Suprapubic skin (tissue), 4 donors: ENCODE results near the gene ZBTB14. TPM values are rescaled to one million over a fixed set of nuclear protein-coding genes. Genes with fewer than 3 reads are reported as not detected.
A peak's percentile ranks its signal among the peaks of the same experiment; 100 is the strongest.

ENCODE experiments used
- DNase-seq, 2 donors: peaks; one replicate each; pipeline ENCODE4 v3.0.0-alpha.2; 2019; ENCODE audit warnings: low spot score in 2 of 2
- H3K27ac ChIP-seq: fragments of 200-600 bp; sonication (generic); one replicate; pipeline ENCODE4 v1.5.1; 2019
- H3K27me3 ChIP-seq: fragments of 200-600 bp; sonication (generic); one replicate; pipeline ENCODE4 v1.5.1; 2019
- H3K36me3 ChIP-seq: fragments of 200-600 bp; sonication (generic); one replicate; pipeline ENCODE4 v1.5.1; 2019
- H3K4me1 ChIP-seq: fragments of 200-600 bp; sonication (generic); one replicate; pipeline ENCODE4 v1.5.1; 2019
- H3K4me3 ChIP-seq: fragments of 200-600 bp; sonication (generic); one replicate; pipeline ENCODE4 v1.5.1; 2019; ENCODE audit warnings: mild to moderate bottlenecking
- H3K9me3 ChIP-seq: fragments of 200-600 bp; sonication (generic); one replicate; pipeline ENCODE4 v1.5.1; 2019
- CTCF ChIP-seq, 2 donors: fragments of 200-600 bp in 1 of 2; fragments of 450-650 bp in 1 of 2; sonication (generic) in 1 of 2; IDR thresholded peaks; one replicate each; pipeline ENCODE4 v1.5.1; 2016 to 2019; ENCODE audit warnings: antibody characterized with exemption in 2 of 2, mild to moderate bottlenecking in 1 of 2, moderate library complexity in 1 of 2
- EP300 ChIP-seq: sonication (generic); formaldehyde crosslinking; IDR thresholded peaks from one replicate; pipeline ENCODE4 v1.6.1; 2017; ENCODE audit warnings: antibody characterized with exemption
- POLR2A ChIP-seq, 2 donors: fragments of 450-650 bp; IDR thresholded peaks; one replicate each; pipeline ENCODE4 v1.6.1; 2017; ENCODE audit warnings: antibody characterized with exemption in 2 of 2, mild to moderate bottlenecking in 2 of 2, moderate library complexity in 2 of 2
- POLR2AphosphoS5 ChIP-seq, 3 donors: sonication (generic); formaldehyde crosslinking; IDR thresholded peaks; one replicate each; pipeline ENCODE4 v1.6.1; 2017; ENCODE audit warnings: antibody characterized with exemption in 3 of 3
- WGBS: methylation state at CpG from one replicate; pipeline ENCODE4 v1.1.5; 2018; 5-methylcytosine and 5-hydroxymethylcytosine counted together
- total RNA-seq, 4 donors: library from RNA; depleted of rRNA; stranded (reverse); fragments of >200 nt; gene quantifications; one replicate each; pipeline ENCODE4 v1.1.0, GENCODE V29; 2016

Gene ZBTB14
- total RNA-seq, 4 donors from 2014 or later = 11.0 to 19.8 (median 16.4) TPM

GRCh38 chr18:5239447-5239846 is 56.1 kb downstream of the ZBTB14 start:
- no peaks in the 10 kb centered on the region for H3K9me3 ChIP-seq
- TF ChIP-seq EP300 (no peak), CTCF (IDR thresholded peaks at IDR 0.05) (no peak), POLR2A (IDR thresholded peaks at IDR 0.05) (no peak), POLR2AphosphoS5 (IDR thresholded peaks at IDR 0.05) (no peak)
- 77% methylated on average over 4 of the region's 4 CpGs for WGBS
- peaks cover 21% of the 10 kb centered on the region for H3K36me3 ChIP-seq
- H3K4me1 ChIP-seq = peaks cover 23% of the 10 kb centered on the region
- H3K27me3 ChIP-seq = no peaks in the 10 kb centered on the region
- peak overlapping the region; percentile 63 for H3K4me3 ChIP-seq
- no peak overlapping the region for H3K27ac ChIP-seq
- DNase-seq = no peak

Other genes starting within 250 kb of the ZBTB14 start
- gene AKAIN1, start 98.5 kb downstream of the ZBTB14 start, total RNA-seq = not detected
- gene EPB41L3, start 248.3 kb upstream of the ZBTB14 start, total RNA-seq = 10 to 100 TPM in 3 of 4 donors, 1 to 10 TPM in 1; 9.6 to 37.0 (median 13.5) TPM